ENCODE measurements around the gene SYCP3. TPM values are rescaled to one million over a fixed set of nuclear protein-coding genes. Genes with fewer than 3 reads are reported as not detected.

The SYCP3 gene
- 0.11 and 0.17 TPM in 2 replicates for total RNA-seq

DNA sequence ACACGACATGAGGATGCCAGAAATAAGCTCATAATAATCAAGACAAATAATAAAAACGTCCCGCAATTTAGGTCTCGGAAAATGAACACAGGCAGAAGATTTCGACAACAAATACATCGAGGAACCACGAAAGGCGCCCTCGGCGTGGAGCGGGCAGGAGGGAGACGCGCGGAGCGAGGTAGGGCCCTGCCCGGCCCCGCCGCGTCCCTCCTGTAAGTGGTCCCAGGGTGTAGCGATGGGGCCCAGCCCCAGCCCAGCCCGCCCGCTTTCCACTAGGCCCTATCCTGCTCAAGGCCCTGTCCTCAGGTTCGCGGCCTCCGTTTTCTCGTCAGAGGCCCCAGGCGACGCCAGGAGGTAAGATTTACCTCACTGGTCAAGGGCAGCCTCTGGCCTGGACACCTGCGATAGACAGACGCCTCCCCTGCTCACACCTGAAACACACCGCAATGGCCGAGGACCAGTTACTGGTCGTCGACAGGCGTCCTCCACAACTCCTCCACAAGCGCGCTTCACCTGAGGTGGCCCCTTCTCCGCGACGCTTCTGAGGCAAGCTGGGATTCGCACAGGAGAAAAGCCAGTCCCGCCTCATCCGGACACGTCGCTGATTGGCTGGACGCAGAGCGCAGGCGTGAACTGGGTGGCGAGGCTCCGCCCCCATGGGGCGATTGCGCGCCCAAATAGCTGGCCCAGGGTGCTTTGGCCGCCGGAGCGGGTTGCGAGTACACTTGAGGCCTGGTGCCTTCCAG, at the start of gene SYCP3:
TSS of gene SYCP3 (minus strand) at position 543 of the 746 bp plus-strand sequence. CDS start 1,527 bp downstream, outside the sequence.

DNA sequence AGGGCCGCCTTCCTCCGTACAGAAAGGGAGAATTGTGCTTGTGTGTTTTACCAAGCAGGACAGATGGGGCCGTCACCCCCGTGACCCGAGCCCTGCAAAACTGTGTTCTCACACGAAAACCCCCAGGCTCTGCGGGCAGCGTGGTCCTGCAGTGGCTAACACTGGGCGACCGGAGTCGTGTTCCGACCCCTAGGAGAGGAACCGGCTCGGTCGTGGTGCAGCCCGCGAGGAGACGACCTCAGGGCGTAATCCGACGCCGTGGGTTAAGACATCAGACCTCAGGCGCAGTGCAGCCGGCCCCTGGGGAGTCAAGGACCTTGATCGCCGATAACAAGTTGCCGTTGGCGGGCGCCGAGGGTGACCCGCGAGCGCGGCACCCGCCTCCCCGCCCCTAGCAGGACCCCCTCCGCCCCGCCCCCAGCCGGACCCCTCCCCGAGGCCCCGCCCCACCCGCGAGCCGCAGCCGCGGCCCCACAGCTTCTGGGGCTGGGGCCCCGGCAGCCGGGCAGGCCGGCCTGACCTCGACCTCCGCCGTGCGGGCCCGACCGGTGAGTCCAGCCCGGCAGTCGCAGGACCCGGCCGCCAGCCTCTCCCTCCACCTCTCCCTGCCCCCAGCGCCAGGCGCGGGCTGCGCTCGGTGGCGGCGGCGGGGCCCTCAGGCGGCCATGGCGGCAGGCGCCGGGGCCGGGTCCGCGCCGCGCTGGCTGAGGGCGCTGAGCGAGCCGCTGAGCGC, 41.9 kb downstream of the SYCP3 start, which contains the start of gene CHPT1:
TSS of gene CHPT1 (plus strand) at position 444 of the 733 bp plus-strand sequence. CDS start at position 666, 222 bp downstream.

Other genes with a start within 250 kb of the SYCP3 start
- gene MYBPC1, start 144.5 kb downstream of the SYCP3 start, total RNA-seq = not detected in 2 replicates
- gene CHPT1, start 41.8 kb downstream of the SYCP3 start, total RNA-seq = 19.3 and 23.6 TPM in 2 replicates
- gene GNPTAB, start 91.5 kb upstream of the SYCP3 start, total RNA-seq = 21.3 and 26.5 TPM in 2 replicates
- 25.0 and 41.1 TPM in 2 replicates for gene DRAM1, start 138.1 kb upstream of the SYCP3 start, total RNA-seq

All from dermis lymphatic vessel endothelial cell (primary cell).